ENCODE results near the gene FKBP15.
"Not testable (repeated sequence)": the region's sequence is repeated elsewhere in the genome, so short reads cannot be mapped to it uniquely, and the experiment has no call there.

Gene FKBP15

DNA sequence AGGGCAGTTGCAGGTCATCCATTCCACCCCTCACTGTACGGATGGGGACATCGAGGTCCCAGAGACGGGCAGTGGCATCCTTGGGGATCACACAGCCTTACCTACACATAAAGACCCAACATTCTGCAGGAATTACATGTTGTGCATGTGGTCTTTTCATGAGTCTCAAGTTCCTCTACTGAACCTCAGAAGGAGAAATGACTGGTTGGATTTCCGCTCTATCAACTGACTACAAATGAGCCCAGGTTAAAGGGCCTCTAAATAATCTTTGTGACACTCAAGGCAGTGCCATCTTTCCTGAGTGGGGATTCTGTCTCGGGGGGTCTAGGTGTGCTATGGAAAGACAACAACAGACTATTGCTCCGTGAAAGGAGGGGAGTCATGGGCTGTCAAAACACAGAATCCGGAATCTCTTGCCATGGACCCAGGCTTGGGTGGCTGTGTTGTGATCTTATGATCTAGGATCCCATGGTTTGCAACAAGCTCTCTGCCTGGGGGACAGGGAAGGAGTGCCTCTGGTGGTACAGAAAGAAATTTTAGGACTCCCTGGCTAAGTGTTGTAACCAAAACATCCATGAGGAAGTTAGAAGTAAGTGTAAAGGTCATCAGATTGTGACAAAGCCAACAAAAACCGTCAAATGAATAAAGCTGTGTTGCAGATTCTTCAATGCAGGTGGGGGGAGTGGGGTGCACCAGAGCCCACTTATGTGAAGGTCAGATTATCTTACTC, 72.1 kb downstream of the FKBP15 start:
- Histone ChIP-seq H3K27me3 (peaks cover 0 to 4% of the 10 kb centered on the region in 2 donors), H3K36me3 (no peaks in the 10 kb centered on the region), H3K27ac (no peak overlapping the region), H3K4me1 (peaks cover 0 to 17% (median 8%) of the 10 kb centered on the region in 4 donors), H3K4me3 (no peak overlapping the region), H3K9me3 (no peaks in the 10 kb centered on the region)
- no peak for TF ChIP-seq CTCF (IDR thresholded peaks at IDR 0.05)
- no peak for DNase-seq
- intact Hi-C loops (cut with DNase I; ENCODE audit: low total_unique reads): no loop called here

- H3K27me3 ChIP-seq: peaks cover 0 to 7% of the 10 kb centered on the region in 2 donors
- H3K36me3 ChIP-seq: no peaks in the 10 kb centered on the region
- no peak overlapping the region for H3K4me3 ChIP-seq
- peaks cover 0 to 17% (median 8%) of the 10 kb centered on the region in 4 donors for H3K4me1 ChIP-seq
- no peak for DNase-seq
- H3K27ac ChIP-seq: no peak overlapping the region
- intact Hi-C loops (cut with DNase I; ENCODE audit: low total_unique reads): no loop called here
- H3K9me3 ChIP-seq: no peaks in the 10 kb centered on the region
- no peak for TF ChIP-seq CTCF (IDR thresholded peaks at IDR 0.05)
Observed at GRCh38 chr9:113148372-113148705, 72.7 kb downstream of the FKBP15 start.

DNA sequence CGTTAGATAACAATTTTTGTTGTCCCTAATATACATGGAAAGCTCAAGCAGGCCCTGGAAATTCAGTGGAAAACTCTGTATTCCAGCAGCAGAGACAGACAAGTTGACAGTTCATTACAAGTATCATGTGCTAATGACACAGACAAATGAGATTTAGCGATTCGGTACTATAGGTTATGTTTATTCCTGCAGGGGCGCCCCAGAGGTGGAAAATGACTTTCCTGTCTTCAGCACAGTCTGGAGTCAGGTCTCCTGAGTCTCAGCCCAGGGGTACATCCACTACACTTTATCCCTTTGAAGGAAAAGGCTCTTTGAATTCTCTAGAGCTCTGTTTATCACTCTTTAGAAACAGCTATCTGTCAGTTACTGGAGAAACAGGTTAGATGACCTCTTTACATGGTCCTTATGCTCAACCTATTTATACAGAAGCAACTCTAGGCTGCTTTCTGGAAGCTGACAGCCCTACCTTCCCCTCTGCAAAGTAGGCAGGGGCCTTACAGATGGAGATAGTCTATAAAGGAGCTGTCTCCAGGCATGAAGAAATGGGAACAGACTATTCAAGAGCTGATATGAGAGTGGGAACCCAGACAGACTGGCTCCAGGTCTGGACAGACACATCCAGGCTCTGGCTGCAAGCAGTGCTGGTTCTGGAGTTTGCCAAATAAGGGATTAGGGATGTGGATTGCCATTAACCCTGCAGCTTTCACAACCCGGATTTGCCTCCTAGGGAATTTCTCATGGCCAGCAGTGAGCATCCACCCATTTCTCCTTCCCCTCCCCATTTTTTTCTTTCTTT, 77.4 kb downstream of the FKBP15 start:
- no peak overlapping the region for H3K27ac ChIP-seq
- H3K9me3 ChIP-seq: no peaks in the 10 kb centered on the region
- intact Hi-C loops (cut with DNase I; ENCODE audit: low total_unique reads): no loop called here
- no peak overlapping the region for H3K4me3 ChIP-seq
- H3K36me3 ChIP-seq: no peaks in the 10 kb centered on the region
- H3K27me3 ChIP-seq: peaks cover 0 to 8% of the 10 kb centered on the region in 2 donors
- DNase-seq: no peak
- no peaks in the 10 kb centered on the region for H3K4me1 ChIP-seq
- no peak for TF ChIP-seq CTCF (IDR thresholded peaks at IDR 0.05)

DNA sequence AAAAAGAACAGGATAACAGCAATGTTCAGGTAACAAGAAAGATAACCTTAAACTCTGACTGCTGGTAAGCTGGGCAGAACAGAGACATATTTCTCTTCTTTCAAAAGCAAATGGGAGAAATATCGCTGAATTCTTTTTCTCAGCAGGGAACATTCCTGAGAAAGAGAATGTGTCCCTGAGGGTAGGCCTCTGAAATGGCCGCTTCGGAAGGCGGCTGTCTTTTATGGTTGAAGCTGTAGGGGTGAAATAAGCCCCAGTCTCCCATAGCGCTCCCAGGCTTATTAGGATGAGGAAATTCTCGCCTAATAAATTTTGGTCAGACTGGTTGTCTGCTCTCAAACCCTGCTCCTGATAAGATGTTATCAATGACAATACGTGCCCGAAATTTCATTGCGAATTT, 80.2 kb downstream of the FKBP15 start:
- intact Hi-C loops (cut with DNase I; ENCODE audit: low total_unique reads); DNase-seq; H3K9me3 ChIP-seq; H3K27me3 ChIP-seq; H3K27ac ChIP-seq; H3K4me1 ChIP-seq; H3K36me3 ChIP-seq; H3K4me3 ChIP-seq: not testable (repeated sequence)

DNA sequence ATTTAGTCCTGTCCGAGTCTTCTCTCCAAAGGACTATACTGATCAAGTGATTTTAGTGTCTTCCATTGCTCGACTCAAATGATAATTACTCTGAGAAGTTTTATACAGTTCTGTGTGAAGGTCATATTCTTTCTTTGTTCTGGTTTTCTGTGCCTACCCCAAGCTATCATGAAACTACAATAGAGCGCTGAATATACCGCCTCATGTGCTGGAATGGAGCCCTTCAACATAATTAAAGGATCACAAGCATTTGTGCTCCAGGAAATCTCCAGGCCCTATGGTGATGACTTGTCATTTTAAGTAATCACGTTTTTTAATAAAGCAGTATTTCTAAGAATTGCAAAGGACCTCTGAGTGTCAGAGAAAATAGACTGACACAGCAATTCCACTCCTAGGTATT, 81.1 kb downstream of the FKBP15 start:
- no peak overlapping the region for H3K4me3 ChIP-seq
- no peak overlapping the region for H3K27ac ChIP-seq
- no peaks in the 10 kb centered on the region for H3K36me3 ChIP-seq
- H3K9me3 ChIP-seq: no peaks in the 10 kb centered on the region
- no peaks in the 10 kb centered on the region for H3K4me1 ChIP-seq
- H3K27me3 ChIP-seq: peaks cover 0 to 7% of the 10 kb centered on the region in 2 donors
- no peak for TF ChIP-seq CTCF (IDR thresholded peaks at IDR 0.05)
- intact Hi-C loops (cut with DNase I; ENCODE audit: low total_unique reads): no loop called here
- no peak for DNase-seq

- DNase-seq: no peak
- H3K4me3 ChIP-seq: no peak overlapping the region
- no peaks in the 10 kb centered on the region for H3K9me3 ChIP-seq
- no peaks in the 10 kb centered on the region for H3K36me3 ChIP-seq
- H3K27ac ChIP-seq: no peak overlapping the region
- TF ChIP-seq CTCF (IDR thresholded peaks at IDR 0.05): no peak
- intact Hi-C loops (cut with DNase I; ENCODE audit: low total_unique reads): no loop called here
- H3K27me3 ChIP-seq: peaks cover 0 to 4% of the 10 kb centered on the region in 2 donors
- no peaks in the 10 kb centered on the region for H3K4me1 ChIP-seq
Observed at GRCh38 chr9:113139225-113139829, 81.8 kb downstream of the FKBP15 start.
